Astrocyte (in vitro differentiated cells and primary cell): ENCODE results near the gene ICE1. TPM values are rescaled to one million over a fixed set of nuclear protein-coding genes. Genes with fewer than 3 reads are reported as not detected.

Experiments used
- DNase-seq: peaks from one replicate; pipeline ENCODE4 v3.0.0-alpha.2; 2010; ENCODE audit warnings: low read depth
- FAIRE-seq: peaks from 2 replicates; lab custom pipeline; 2011; peaks lifted over from hg19 to GRCh38; lab: Jason Lieb, UNC
- H2AFZ ChIP-seq: 2 replicates; pipeline ENCODE4 v1.6.0; 2012; ENCODE audit warnings: low read depth, low read length, inconsistent platforms
- H3K27ac ChIP-seq: 2 replicates; pipeline ENCODE4 v1.5.1; 2011; ENCODE audit warnings: low read depth, low read length, inconsistent platforms
- H3K27me3 ChIP-seq: 2 replicates; pipeline ENCODE4 v1.6.0; 2011; ENCODE audit warnings: low read length, inconsistent platforms; ENCODE audit not compliant: insufficient read depth
- H3K36me3 ChIP-seq: 2 replicates; pipeline ENCODE4 v1.5.1; 2011; ENCODE audit warnings: low read length, inconsistent platforms; ENCODE audit not compliant: insufficient read depth
- H3K4me1 ChIP-seq: 2 replicates; pipeline ENCODE4 v1.5.1; 2011; ENCODE audit warnings: low read length, inconsistent platforms; ENCODE audit not compliant: insufficient read depth
- H3K4me2 ChIP-seq: 2 replicates; pipeline ENCODE4 v1.6.0; 2012; ENCODE audit warnings: low read length, inconsistent platforms
- H3K4me3 ChIP-seq: 2 replicates; pipeline ENCODE4 v1.5.1; 2011; ENCODE audit warnings: low read depth, mild to moderate bottlenecking, low read length, inconsistent platforms; ENCODE audit not compliant: insufficient read depth
- H3K79me2 ChIP-seq: 2 replicates; pipeline ENCODE4 v1.6.0; 2012; ENCODE audit warnings: mild to moderate bottlenecking, low read length, inconsistent platforms; ENCODE audit not compliant: insufficient read depth
- H3K9ac ChIP-seq: 2 replicates; pipeline ENCODE4 v1.6.0; 2012; ENCODE audit warnings: mild to moderate bottlenecking, low read length, inconsistent platforms
- H3K9me3 ChIP-seq: 2 replicates; pipeline ENCODE4 v1.5.1; 2012; ENCODE audit warnings: low read depth, mild to moderate bottlenecking, low read length, inconsistent platforms; ENCODE audit not compliant: insufficient read depth
- H4K20me1 ChIP-seq: 2 replicates; pipeline ENCODE4 v1.6.0; 2012; ENCODE audit warnings: low read length, inconsistent platforms; ENCODE audit not compliant: insufficient read depth
- H3K27ac Mint-ChIP-seq: one replicate; pipeline ENCODE4 v1.8.0; 2021; ENCODE audit warnings: mild to moderate bottlenecking, mixed read lengths; ENCODE audit not compliant: unreplicated experiment
- H3K27me3 Mint-ChIP-seq: one replicate; pipeline ENCODE4 v1.8.0; 2021; ENCODE audit warnings: low read depth, mixed read lengths; ENCODE audit not compliant: unreplicated experiment
- H3K36me3 Mint-ChIP-seq: one replicate; pipeline ENCODE4 v1.8.0; 2021; ENCODE audit warnings: low read depth, mixed read lengths; ENCODE audit not compliant: unreplicated experiment
- H3K4me1 Mint-ChIP-seq: one replicate; pipeline ENCODE4 v1.8.0; 2021; ENCODE audit warnings: low read depth, mixed read lengths; ENCODE audit not compliant: unreplicated experiment
- H3K4me3 Mint-ChIP-seq: one replicate; pipeline ENCODE4 v1.8.0; 2021; ENCODE audit warnings: mild to moderate bottlenecking, moderate library complexity, mixed read lengths; ENCODE audit not compliant: unreplicated experiment
- H3K9me3 Mint-ChIP-seq: one replicate; pipeline ENCODE4 v1.8.0; 2021; ENCODE audit warnings: mild to moderate bottlenecking, mixed read lengths; ENCODE audit not compliant: unreplicated experiment
- CTCF ChIP-seq: IDR thresholded peaks from 2 replicates; pipeline ENCODE4 v1.5.1; 2011; ENCODE audit warnings: low read depth, mild to moderate bottlenecking, inconsistent platforms, low read length, moderate library complexity; ENCODE audit not compliant: insufficient read depth
- EZH2 ChIP-seq: IDR thresholded peaks from 2 replicates; pipeline ENCODE4 v1.6.1; 2012; ENCODE audit warnings: mild to moderate bottlenecking, low read length, inconsistent platforms; ENCODE audit not compliant: insufficient read depth
- total RNA-seq: library from RNA; stranded (reverse); gene quantifications from 2 replicates; pipeline ENCODE4 v1.2.1, GENCODE V29; 2021

The ICE1 gene
- total RNA-seq, 1 donor from 2014 or later, result 40.3 TPM

- Histone ChIP-seq H3K9me3 (no peaks in the 10 kb centered on the region), H3K9ac (no peak overlapping the region), H3K27me3 (no peaks in the 10 kb centered on the region), H4K20me1 (peaks cover 77% of the 10 kb centered on the region), H3K4me3 (no peak overlapping the region), H3K27ac (peak overlapping the region; percentile 27), H3K4me2 (peak overlapping the region; percentile 46), H2AFZ (no peak overlapping the region), H3K4me1 (peaks cover 11% of the 10 kb centered on the region), H3K79me2 (peaks cover 100% of the 10 kb centered on the region), H3K36me3 (peaks cover 2% of the 10 kb centered on the region)
- Mint-ChIP-seq H3K27ac (no peak overlapping the region), H3K4me1 (peaks cover 41% of the 10 kb centered on the region), H3K36me3 (peaks cover 11% of the 10 kb centered on the region), H3K9me3 (peaks cover 4% of the 10 kb centered on the region), H3K27me3 (no peaks in the 10 kb centered on the region), H3K4me3 (no peak overlapping the region)
- DNase-seq (peak; percentile 70), FAIRE-seq (peak; percentile 41)
- TF ChIP-seq CTCF (no peak), EZH2 (no peak)
These were observed 9.7 kb downstream of the ICE1 start for GRCh38 chr5:5432020-5432707.

- no peak overlapping the region for H3K27ac ChIP-seq
- no peak overlapping the region for H2AFZ ChIP-seq
- H3K4me3 ChIP-seq, result no peak overlapping the region
- no peak overlapping the region for H3K9ac ChIP-seq
- FAIRE-seq (no peak), DNase-seq (no peak)
- H4K20me1 ChIP-seq, result peaks cover 53% of the 10 kb centered on the region
- Mint-ChIP-seq H3K4me3 (no peak overlapping the region), H3K9me3 (no peaks in the 10 kb centered on the region), H3K36me3 (peaks cover 2% of the 10 kb centered on the region), H3K27ac (no peak overlapping the region), H3K4me1 (peaks cover 26% of the 10 kb centered on the region), H3K27me3 (no peaks in the 10 kb centered on the region)
- peaks cover 64% of the 10 kb centered on the region for H3K79me2 ChIP-seq
- no peak overlapping the region for H3K4me2 ChIP-seq
- H3K27me3 ChIP-seq, result no peaks in the 10 kb centered on the region
- TF ChIP-seq CTCF (no peak), EZH2 (no peak)
- peaks cover 11% of the 10 kb centered on the region for H3K4me1 ChIP-seq
- no peaks in the 10 kb centered on the region for H3K9me3 ChIP-seq
- H3K36me3 ChIP-seq, result peaks cover 5% of the 10 kb centered on the region
These were observed 13.8 kb downstream of the ICE1 start for GRCh38 chr5:5436203-5436760.
